ENCODE measurements around the gene FAM53A.
"Not testable (repeated sequence)": the region's sequence is repeated elsewhere in the genome, so short reads cannot be mapped to it uniquely, and the experiment has no call there.

The FAM53A gene

GRCh38 chr4:1684506-1685234 lies 557 bp upstream of the FAM53A start:
- no peak for DNase-seq

GRCh38 chr4:1683261-1683735 lies 815 bp downstream of the FAM53A start:
- DNase-seq, result peak; percentile 85

DNA sequence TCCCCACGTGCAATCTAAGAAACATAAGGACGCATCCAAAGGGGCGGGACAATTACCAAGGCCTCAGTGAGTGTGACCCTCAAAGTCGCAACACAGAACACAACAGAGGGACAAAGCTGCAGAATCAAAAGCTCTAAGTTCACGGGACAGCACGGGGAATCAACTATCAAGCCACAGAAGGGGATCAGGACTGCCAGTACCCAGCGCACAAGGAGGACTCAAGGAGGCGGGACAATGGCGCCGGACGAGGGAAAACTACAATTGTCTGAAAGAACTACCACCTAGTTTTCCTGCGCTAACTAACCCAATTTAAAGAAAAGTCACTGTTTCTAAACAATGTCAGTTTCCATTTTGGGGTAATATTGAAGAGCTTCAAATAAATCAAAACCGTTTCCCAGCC lies 1.3 kb downstream of the FAM53A start:
- no peak for DNase-seq

- DNase-seq, result no peak
Measured at GRCh38 chr4:1678244-1678643, 5.9 kb downstream of the FAM53A start.

GRCh38 chr4:1676605-1677525 lies 7.2 kb downstream of the FAM53A start:
- no peak for DNase-seq

GRCh38 chr4:1675802-1676137 lies 8.3 kb downstream of the FAM53A start:
- no peak for DNase-seq

DNA sequence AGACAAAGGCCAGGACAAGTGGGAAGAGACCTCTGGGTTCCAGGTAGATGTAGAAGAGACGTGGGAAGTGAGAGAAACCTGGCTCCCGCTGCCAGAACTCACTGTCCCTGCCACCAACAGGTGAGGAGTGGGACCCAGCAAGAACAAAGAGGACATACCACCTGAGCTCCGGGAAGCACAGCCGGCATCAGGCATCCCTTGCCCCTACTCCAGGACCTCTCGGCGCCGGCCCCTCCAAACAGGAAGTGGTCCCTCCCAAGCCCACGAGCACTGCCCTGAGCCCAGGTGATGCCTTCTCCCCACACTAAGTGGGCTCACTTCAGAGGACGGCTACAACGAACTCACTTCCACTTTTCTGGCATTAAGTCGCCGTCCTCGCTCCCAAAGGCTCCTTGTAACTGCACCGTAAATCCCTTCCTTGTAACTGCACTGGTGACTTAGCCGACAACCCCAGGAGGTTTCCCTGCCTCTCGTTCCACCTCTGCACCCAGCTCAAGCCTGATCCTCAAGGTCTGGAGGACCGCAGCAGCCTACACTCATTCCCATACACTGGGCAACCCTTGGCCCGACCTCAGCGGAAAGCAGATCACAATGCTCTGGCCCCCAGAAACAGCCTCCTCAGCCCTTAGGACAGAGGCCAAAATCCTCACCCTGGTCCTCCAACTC lies 8.8 kb downstream of the FAM53A start:
- no peak for DNase-seq

GRCh38 chr4:1674682-1675081 lies 9.4 kb downstream of the FAM53A start:
- DNase-seq, result no peak

- DNase-seq, result no peak
Measured at GRCh38 chr4:1673671-1674070, 10.4 kb downstream of the FAM53A start.

DNA sequence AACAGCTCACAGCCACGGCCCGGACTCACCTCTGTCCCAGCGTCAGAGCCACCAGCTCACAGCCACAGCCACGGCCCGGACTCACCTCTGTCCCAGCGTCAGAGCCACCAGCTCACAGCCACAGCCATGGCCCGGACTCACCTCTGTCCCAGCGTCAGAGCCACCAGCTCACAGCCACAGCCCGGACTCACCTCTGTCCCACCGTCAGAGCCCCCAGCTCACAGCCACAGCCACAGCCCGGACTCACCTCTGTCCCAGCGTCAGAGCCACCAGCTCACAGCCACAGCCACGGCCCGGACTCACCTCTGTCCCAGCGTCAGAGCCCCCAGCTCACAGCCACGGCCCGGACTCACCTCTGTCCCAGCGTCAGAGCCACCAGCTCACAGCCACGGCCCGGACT lies 13.1 kb downstream of the FAM53A start:
- not testable (repeated sequence) for DNase-seq

DNA sequence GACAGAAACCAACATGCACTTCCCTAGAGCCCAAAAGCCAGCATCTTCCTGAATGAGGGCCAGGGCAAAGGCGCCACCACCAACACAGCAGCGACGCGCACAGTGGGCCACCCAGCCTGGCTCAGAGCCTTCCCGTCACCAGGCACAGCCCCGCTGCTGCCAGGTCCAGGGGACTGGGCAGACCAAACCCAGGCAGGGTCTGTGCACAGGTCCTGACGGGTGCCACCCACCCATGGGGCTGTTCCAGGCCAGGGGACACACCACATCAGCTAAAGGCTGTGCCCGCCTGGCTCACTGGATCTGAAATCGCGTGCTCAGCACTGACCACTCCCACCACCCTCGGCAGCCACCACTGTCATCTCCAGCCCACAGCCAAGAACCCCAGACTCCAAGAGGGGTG lies 13.8 kb downstream of the FAM53A start:
- no peak for DNase-seq

GRCh38 chr4:1669850-1670249 lies 14.3 kb downstream of the FAM53A start:
- DNase-seq, result no peak

- DNase-seq, result no peak
Measured at GRCh38 chr4:1669270-1669669, 14.8 kb downstream of the FAM53A start.

GRCh38 chr4:1668488-1668840 lies 15.6 kb downstream of the FAM53A start:
- DNase-seq, result no peak

GRCh38 chr4:1667273-1667672 lies 16.8 kb downstream of the FAM53A start:
- DNase-seq, result no peak

- no peak for DNase-seq
Measured at GRCh38 chr4:1666391-1666790, 17.7 kb downstream of the FAM53A start.

GRCh38 chr4:1664141-1664540 lies 20.0 kb downstream of the FAM53A start:
- DNase-seq, result no peak

- DNase-seq, result no peak
Measured at GRCh38 chr4:1663549-1663948, 20.6 kb downstream of the FAM53A start.

- no peak for DNase-seq
Measured at GRCh38 chr4:1661695-1662094, 22.4 kb downstream of the FAM53A start.

GRCh38 chr4:1660948-1661677 lies 23.0 kb downstream of the FAM53A start:
- no peak for DNase-seq

- DNase-seq, result no peak
Measured at GRCh38 chr4:1659104-1660043, 24.7 kb downstream of the FAM53A start.

- no peak for DNase-seq
Measured at GRCh38 chr4:1658581-1658980, 25.5 kb downstream of the FAM53A start.

Data from fibroblast of skin of right quadriceps (primary cell).